HG03045 (cell line): ENCODE measurements around the gene JADE1.
A peak's percentile ranks its signal among the peaks of the same experiment; 100 is the strongest.

Experiments used
- ATAC-seq: cut with Tn5 transposase; IDR thresholded peaks from one replicate; pipeline ENCODE4 v1.9.1; 2021; ENCODE audit warnings: mild to moderate bottlenecking, moderate library complexity; ENCODE audit not compliant: unreplicated experiment

Gene JADE1

GRCh38 chr4:128810331-128810870 lies 901 bp downstream of the JADE1 start:
- ATAC-seq = no peak

- ATAC-seq = peak; percentile 52
Observed at GRCh38 chr4:128810871-128811570, 1.5 kb downstream of the JADE1 start.

- ATAC-seq = peak; percentile 52
Observed at GRCh38 chr4:128811571-128812441, 2.3 kb downstream of the JADE1 start.

- peak; percentile 5 for ATAC-seq
Observed at GRCh38 chr4:128812442-128813235, 3.1 kb downstream of the JADE1 start.

GRCh38 chr4:128813965-128814364 lies 4.5 kb downstream of the JADE1 start:
- no peak for ATAC-seq

GRCh38 chr4:128818442-128818841 lies 8.9 kb downstream of the JADE1 start:
- ATAC-seq = no peak

GRCh38 chr4:128819082-128819742 lies 9.7 kb downstream of the JADE1 start:
- no peak for ATAC-seq

GRCh38 chr4:128820671-128821070 lies 11.2 kb downstream of the JADE1 start:
- no peak for ATAC-seq

GRCh38 chr4:128821151-128821550 lies 11.7 kb downstream of the JADE1 start:
- no peak for ATAC-seq

GRCh38 chr4:128823025-128823661 lies 13.6 kb downstream of the JADE1 start:
- no peak for ATAC-seq

- ATAC-seq = no peak
Observed at GRCh38 chr4:128825226-128825625, 15.7 kb downstream of the JADE1 start.

- ATAC-seq = no peak
Observed at GRCh38 chr4:128827296-128827695, 17.8 kb downstream of the JADE1 start.

GRCh38 chr4:128830906-128831503 lies 21.5 kb downstream of the JADE1 start:
- ATAC-seq = no peak

- no peak for ATAC-seq
Observed at GRCh38 chr4:128831531-128832242, 22.2 kb downstream of the JADE1 start.

GRCh38 chr4:128832243-128832625 lies 22.7 kb downstream of the JADE1 start:
- no peak for ATAC-seq

GRCh38 chr4:128835498-128836222 lies 26.2 kb downstream of the JADE1 start:
- no peak for ATAC-seq

GRCh38 chr4:128837198-128837597 lies 27.7 kb downstream of the JADE1 start:
- no peak for ATAC-seq

GRCh38 chr4:128837679-128838078 lies 28.2 kb downstream of the JADE1 start:
- ATAC-seq = no peak
